Activated T-cell treated with anti-CD3 and anti-CD28 coated beads, Interleukin-2, amount 50 U/mL, for 48 hours (primary cell): ENCODE results near the gene DOCK11.
A peak's percentile ranks its signal among the peaks of the same experiment; 100 is the strongest.

Experiments
- DNase-seq, 2 experiments: peaks; one replicate each; pipeline ENCODE4 v3.0.0-alpha.2; 2020

Gene DOCK11

DNA sequence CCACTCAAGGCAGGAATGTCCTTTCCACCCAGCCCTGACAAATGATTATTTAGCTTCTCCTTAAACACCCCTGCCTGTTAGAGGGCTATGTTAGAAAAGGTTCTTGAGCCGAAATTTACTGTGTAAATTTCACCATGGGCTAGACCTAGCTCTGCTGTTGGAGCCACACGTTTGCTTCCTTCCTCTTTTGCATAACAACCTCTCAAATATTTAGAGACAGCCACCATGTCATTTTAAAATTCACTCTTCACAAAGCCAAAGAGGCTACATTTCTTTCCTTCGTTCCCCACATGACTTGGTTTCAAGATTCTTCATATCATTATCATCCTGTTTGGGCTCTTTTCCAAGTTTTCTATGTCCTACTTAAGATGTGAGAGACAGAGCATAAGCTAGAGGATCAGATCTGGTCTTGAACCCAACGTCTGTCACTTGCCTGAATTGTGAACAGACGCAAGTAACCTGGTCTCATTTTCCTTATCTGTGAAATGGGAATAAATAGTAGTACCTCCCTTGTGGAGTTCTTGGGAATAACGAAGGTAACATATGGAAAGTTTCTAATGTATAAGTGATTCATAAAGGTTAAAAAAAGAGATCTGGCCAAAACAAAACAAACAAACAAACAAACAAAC, 6.7 kb downstream of the DOCK11 start:
- DNase-seq = no peak

DNA sequence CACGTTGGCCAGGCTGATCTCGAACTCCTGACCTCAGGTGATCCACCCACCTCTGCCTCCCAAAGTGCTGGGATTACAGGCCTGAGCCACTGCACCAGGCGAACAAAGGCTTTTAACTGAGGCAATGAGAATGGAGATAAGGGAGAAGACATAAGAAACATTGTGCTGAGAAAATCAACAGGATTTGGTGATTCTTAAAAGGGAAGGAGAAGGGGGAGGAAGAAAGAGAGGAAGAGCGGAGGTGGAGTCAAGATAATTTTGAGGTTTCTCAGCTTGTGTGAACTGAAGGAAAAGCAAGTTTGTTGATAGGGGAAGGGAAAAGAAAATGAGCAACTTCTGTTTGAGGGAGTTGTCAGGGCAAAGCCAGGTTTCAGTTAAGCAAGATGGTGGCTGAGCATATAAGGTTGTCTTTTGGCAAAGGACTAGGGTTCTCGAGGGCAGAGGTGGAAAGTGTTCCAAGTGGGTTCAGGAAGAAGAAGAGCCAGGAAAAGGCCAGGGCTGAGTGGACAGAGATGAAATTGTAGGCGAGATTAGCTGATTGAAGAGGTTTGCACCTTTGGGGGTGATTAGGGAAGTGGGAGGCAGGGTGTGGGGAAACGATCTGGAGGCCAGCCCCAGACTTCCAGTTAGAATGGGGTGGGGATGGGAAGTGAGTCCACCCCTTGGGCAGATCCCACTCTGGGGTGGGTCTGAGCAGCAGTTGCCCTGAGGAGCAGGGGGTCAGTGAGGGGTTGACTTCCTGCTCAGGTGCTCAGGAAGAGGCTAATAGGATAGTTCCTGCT, 7.8 kb downstream of the DOCK11 start:
- no peak for DNase-seq

DNA sequence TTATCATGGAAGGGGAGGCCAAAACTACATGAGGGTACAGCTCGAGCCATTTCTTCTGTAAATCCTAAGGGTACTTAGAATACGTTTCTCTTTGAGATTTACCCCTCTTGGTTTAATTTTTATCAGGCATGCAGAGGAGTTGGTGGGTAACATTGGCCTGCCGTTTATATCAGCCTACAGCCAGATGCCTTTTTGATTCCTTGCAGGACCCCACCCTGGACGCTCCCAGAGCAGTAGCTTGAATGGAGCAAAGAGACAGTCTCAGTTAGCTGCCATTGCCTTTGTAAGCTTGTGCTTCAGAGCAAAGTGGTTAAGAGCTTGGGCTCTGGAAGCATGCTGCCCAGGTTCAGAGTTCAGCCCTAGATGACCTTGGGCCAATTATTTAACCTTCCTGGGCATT, 9.0 kb downstream of the DOCK11 start:
- DNase-seq = no peak

DNA sequence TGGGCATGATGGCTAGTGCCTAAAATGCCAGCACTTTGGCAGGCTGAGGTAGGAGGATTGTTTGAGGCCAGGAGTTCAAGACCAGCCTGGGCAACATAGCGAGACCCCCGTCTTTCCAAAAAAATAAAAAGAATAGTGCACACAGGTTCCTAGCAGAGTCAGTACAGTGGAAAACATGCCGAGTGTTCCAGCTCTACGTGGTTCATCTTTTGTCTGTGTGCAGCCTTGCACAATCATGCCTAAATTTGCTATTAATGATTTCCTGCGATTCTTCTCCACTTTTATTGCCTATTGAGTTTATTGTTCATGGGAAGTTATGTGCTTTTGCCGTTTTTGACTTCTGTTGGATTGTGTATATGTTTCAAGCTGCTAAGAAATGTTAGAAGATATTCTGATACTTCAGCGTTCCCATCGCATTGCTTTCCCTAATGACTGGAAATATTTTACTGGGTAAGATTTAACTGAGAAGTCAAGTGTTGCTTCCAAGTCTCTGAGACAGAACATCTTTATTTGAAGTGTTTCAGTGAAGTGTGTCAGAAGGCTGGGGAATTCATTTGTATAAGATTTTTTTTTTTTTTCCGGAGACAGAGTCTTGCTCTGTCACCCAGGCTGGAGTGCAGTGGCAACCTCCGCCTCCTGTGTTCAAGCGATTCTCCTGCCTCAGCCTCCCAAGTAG, 11.3 kb downstream of the DOCK11 start:
- DNase-seq = no peak

DNA sequence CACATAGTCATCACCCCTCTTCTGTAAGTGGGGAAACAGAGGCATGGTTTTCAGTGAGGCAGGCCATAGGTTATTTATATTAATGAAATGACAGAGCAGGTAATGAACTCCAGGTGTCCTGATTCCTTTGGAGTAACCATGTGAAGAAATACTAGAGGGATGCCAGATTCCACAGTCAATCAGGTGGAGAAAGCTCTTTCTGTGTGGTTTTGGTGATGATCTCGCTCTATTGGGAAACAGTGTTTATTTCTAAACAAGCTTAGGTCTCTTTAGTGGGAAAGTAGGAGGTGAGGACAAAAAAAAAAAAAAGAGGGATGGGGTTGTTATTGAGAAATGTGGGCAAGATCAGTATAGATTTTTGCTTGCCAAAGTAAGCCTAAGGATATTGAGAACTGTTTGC, 12.2 kb downstream of the DOCK11 start:
- no peak for DNase-seq

DNA sequence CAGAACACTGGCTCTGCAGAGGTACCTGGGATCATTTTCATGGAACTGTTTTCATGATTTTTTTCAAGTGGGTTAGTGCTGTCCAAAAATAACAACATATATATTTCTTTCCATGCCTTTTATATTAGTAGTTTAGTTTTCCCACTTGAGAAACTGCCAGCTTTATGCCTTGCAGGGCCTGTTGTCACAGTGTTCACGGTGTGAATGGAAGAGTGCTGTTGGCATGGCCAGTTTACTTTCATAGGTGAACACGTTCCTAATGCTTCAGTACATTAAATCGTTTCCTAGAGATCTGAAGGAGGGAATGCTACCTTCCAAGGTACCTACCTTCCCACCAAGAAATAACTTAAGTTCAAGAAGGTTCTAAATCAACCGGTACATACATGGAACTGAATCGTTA, 12.6 kb downstream of the DOCK11 start:
- DNase-seq = no peak

DNA sequence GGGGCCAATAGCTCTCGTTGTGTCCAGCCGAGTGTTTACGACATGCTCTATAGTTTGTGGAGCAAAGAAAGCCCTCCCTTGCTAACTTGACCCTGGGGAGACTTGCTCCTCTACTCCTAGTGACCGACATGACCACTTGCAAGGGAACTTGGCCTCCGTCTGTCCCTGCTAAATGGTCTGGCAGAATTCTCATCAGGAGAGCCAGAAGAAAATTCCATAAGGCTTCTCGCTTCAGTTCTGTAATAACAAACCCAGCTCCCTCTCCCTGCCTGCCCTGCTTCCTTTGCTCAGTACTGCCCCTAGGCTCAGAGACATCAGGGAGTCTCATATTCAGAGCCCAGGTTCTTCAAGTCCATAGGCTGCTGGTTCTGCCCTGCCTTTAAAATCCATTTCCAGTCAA, 13.0 kb downstream of the DOCK11 start:
- no peak for DNase-seq

DNA sequence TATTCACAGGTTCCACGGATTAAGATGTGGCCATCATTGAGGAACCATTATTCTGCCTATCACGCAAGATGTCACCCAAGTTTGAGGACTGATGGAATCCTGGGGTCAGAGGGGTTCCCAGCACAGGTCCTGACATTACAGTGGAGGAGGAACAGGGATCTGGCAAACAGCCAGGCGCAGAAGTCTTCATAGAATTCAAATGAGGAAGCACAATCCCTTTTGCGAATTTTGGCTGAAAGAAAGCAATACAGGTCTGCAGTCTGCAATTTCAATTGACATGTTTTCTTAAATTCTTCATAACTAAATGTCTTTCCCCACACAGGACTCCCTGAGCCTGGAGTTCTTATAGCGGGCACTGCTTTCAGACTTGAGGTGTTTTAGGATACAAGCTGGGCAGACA, 14.5 kb downstream of the DOCK11 start:
- DNase-seq = no peak

DNA sequence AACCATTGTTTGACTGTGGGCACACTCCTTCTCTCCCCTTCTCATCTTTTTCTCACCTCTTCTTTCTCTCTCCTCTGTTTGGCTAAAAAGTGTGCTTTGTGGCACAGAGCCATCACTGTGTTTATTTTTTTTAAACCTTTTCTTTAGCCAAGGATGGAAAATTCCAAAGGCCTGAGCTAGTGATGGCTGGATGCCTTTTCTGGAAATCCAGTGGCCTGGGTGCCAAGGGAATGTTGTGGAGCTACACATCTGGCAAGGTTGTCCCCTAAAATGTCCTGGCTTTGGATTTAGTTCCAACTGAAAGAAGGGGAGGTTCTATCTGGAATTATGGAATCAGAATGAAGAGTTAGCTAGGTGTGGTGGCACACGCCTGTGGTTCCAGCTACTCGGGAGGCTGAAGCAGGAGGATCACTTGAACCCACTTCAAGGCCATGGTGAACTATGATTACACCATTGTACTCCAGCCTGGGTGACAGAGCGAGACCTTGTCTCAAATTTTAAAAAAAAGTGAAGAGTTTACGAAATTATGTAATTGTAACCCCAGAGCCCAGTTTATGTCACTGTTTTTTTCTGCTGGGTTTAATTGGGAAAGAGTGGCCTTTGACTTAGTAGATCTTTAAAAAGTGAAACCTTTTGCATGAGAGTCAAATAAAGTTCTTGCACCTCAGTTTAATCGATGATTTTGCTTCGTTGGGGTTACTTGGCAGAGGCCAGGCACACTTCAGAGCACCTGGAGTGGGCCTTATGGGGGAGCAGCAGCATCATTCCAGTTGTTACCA, 17.7 kb downstream of the DOCK11 start:
- DNase-seq = no peak

DNA sequence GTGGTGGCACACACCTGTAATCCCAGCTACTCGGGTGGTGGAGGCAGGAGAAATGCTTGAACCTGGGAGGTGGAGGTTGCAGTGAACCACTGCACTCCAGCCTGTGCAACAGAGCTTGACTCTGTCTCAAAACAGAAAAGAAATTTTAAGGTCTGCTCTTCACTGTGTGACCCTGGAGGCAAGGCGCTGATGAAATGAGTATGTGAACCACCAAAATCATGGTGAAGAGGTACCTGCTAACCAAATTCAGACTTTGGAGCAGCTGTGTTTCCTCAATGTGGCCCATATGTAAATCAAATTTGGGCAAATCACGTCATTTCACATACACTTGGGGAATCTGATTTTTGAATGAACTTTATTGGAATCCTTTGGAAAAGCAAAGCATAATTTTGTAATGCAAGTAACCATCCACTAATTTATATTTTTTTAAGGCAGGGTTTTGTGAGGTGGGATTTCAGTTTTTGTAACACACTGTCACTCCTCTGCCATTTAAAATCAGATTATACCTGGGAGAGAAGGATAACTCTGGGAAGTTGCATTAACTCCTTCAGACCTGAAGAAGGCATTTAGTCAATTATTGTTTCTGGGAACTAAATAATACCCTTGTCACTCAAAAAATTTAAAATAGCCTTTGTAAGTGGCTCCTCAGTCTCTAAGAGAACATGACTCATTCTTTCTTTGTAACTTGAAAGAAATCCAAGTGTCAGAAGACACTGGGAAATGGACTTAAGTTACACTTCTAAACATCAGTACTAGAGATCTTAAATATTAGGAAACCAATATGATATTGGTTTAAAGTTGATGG, 24.0 kb downstream of the DOCK11 start:
- no peak for DNase-seq

DNA sequence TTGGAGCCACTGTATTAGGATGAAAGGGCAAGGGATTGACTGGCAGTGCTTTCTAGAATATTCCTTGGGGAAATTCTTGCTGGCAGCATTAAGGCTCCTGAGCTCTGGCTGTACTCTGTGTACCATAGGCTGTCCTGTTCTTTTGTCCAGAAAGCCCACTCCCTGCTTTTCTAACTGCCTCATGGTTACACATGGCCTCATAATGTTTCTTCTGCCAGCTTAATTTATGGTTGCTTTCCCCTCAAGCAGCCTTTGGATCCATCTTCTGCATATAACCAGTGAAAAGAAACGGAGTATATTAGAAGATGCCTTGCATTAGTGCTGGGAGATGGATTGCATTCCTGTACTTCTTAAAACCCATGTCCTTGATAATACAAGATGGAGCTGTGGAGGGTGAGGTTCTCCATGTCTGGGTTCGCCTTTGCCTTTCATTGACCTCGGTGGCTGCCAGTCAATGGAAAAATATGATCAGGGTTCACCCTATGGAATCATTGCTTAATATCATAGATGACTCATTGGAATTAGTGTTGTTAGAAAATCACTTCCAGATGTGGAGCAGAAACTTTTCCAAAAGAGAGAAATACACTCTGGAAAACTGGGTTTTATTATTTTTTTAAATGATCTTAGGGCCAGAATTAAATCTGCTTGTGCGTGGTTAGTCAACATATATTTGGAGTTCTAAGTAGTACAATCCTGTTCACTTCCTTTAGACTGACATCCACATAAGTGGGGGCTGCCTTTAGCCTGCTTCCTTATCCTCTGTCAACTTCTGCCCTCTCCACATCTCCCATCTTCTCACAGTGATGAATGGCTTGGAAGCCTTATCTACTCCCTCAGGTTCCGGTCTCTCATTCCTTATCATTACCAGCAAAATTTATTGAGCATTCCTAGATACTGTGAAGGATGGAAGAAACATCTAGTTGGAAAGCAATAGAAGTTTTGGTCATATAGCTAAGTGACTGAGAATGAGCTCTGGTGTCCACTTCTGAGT, 24.9 kb downstream of the DOCK11 start:
- no peak for DNase-seq

DNA sequence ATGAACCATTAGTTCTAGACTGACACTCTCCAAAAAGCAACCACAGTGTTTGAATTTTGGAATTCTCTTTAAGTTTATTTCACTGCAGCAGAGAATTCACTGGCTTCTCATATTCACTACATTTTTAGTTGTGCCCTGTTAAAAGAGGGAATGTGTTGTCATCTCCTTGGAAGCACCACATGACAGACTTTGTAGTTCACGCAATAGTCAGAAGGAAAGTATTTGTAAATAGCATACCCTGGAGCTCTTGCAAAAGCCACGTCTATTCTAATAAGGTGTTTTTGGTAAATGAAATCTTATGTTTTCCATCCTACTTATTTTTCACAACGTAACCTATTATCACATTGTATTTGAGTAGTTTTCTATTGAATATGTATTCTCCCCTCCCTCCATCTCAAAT, 25.8 kb downstream of the DOCK11 start:
- no peak for DNase-seq

DNA sequence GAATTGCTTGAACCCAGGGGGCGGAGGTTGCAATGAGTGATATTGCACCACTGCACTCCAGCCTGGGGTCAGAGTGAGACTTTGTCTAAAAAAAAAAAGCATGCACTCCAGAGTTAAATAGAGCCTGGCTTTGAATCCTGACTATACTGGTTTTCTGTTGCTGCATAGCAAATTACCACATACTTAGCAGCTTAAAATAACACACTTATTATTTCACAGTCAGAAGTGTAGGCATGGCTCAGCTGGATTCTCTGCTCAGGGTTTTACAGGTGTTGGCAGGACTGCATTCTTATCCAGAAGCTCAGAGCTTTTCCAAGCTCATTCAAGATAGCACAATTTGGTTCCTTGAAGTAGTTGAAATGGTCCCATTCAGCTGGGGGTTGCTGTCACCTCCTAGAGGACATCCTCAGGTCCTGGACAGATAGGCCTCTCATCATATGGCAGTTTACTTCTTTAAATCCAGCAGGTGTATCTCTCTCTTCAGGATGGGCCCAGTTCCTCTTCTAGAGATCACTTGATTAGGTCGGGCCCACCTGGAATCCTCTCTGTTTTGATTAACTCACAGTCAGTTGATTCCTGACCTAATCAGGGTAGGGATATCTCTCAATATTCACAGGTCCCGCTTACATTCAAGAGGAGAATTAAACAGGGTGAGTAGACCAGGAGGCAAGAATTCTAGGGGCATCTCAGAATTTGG, 26.8 kb downstream of the DOCK11 start:
- no peak for DNase-seq

DNA sequence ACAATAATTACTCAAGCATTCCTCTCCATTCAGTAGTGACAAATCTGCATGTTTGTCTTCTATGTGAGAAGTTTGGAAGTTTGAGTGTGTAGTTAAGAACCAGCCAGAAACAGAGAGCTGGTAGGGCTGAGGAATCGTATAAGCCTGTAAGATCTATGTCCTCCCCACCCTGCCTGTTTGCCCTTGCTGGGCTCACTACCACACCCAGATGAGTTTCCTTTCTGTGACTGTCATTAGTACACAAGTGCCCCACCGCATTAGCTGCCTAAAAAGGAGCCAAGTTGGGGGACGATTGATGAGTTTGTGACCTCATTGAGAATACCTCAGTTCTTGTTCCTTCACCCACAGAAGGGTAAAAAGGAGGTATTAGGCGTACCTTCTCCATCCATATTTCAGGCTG, 28.3 kb downstream of the DOCK11 start:
- DNase-seq = no peak

DNA sequence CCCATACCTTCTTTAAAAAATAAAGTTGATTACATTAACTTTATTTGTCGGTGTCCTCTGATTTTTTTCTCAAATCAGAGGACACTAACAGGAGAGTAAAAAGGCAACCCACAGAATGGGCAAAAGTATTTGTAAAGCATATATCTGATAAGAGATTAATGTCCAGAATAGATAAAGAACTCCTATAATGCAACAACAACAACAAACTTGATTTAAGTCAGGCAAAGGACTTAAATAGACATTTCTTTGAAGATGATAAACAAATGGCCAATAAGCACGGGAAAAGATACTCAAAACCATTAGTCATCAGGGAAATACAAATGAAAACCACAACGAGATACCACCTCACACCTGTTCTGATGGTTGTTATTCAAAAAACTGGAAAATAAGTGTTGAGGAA, 28.7 kb downstream of the DOCK11 start:
- no peak for DNase-seq

DNA sequence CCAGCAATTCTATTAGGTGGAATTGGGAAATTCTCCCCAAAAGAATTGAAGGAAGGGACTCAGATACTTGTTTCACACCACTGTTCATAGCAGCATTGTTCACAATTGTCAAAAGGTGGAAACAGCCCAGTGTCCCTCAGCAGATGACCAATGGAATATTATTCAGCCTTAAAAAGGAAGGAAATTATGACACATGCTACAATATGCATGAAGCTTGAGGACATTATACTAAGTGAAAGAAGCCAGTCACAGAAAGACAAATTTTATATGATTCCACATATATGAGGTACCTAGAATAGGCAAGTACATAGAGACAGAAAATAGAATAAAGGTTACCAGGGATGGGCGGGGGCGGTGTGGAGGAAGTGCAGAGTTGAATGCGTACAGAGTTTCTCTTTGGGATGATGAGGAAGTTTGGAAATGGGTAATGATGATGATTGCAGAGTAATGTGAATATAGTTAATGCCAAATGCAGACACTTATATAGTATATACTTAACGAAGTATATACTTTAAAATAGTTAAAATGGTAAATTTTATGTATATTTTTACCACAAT, 29.6 kb downstream of the DOCK11 start:
- DNase-seq = no peak

DNA sequence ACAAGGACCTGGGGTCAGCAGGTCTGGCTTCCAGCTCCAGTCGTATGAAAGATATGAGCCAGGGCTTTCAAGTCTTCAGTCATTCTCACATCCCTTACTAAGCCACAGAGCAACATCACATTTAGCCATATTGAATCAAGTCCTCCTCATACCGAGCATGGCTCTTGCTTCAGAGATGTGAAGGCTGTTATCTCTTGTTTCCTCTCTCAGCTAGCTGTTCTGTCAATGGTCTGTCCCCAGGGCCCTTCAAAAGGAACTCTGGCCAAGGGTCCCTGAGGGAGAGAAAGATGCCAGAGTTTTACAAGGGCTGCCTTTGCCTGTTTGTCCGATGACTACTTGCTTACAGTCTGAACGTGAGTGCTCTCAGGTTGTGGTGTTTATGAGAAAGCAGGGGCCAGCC, 30.5 kb downstream of the DOCK11 start:
- no peak for DNase-seq

DNA sequence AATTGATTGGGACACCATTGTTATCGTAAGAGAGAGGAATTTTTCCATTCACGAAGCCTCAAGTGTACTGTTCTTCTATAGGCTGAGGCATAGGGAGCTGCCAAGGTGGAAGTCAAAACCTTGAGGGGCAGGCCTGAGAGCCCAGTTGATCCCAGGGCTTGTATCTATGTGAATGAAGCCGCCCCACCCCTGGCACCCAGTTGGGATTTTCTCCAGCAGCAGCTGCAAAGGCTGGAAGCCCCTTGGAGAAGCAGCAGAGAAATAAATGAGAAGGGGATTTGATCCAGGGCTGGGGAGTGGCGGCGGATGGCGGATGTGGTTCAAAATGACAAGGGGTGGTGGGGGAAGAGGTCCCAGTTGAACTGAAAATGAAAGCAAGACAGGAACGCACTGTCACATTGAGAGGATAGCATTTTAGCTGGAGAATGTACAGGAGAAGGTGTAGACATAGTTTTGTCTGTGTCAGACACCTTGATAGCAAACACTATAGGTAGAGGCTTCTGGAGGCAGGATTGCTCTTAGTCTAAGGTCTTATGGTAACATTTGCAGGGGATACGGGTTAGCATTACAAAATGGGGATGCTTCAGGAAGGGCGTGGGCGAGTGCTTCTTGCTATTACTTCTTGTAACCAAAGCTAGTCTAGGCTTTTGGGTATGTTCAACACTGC, 32.6 kb downstream of the DOCK11 start:
- DNase-seq = peak; percentile 64 to 67

DNA sequence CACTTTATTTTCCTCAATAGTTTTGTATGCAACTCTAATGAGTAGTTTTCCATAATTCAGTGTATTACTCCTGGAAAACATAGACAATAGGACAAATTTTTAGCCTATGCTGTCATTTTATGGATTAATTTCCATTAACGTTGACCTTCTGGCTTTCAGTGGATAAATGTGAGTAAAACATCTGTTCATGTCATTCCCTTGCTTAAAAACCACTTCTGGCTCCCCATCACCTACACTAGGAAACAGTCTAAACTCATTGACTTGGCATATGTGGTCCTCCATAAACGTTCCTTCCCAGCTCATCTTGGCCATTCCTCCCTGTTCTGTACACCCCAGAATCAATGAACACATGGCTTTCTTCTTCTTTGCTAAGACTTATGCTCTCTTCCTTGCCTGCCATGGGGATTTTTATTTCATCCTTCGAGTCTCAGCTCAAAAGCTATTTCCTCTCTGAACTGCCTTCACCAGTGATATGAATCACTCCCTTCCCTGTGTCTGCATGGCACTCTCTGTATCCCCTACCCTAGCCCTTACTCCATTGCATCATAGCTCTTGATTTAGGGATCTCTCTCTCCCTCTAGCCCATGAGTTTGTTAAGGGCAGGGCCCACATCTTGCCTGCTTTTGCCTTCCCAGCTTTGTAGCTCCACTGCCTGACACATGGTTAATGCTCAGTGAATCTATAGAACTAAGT, 34.8 kb downstream of the DOCK11 start:
- DNase-seq = no peak
